ENCODE data around the gene PDE6A. TPM values are rescaled to one million over a fixed set of nuclear protein-coding genes. Genes with fewer than 3 reads are reported as not detected.

The PDE6A gene
- total RNA-seq, 1 experiment from 2014 or later, result not detected

- no peak overlapping the region for H2AFZ ChIP-seq (ENCODE audit: low read length)
- H3K4me1 Mint-ChIP-seq, result peaks cover 0 to under 1% of the 10 kb centered on the region in 2 experiments; a peak in 2 of 4 replicates
- H4K8ac ChIP-seq (replicated peaks; ENCODE audit: insufficient read length, low read depth, low read length), result no peak overlapping the region
- no peak overlapping the region for H2BK12ac ChIP-seq (ENCODE audit: insufficient read length, low read depth, low read length)
- DNase-seq, result no peak
- no peak overlapping the region for H3K9ac ChIP-seq (ENCODE audit: extremely low read depth, insufficient read length, low read length)
- H4K91ac ChIP-seq (ENCODE audit: insufficient read length, low read depth, low read length), result no peak overlapping the region
- no peak overlapping the region for H2BK120ac ChIP-seq (ENCODE audit: low read depth, low read length, poor library complexity, severe bottlenecking)
- H3K23me2 ChIP-seq (ENCODE audit: insufficient read length, low read depth, low read length, poor library complexity, severe bottlenecking), result no peaks in the 10 kb centered on the region
- H3K79me1 ChIP-seq (ENCODE audit: insufficient read depth, low read depth, low read length, poor library complexity, severe bottlenecking), result no peaks in the 10 kb centered on the region
- H3K36me3 Mint-ChIP-seq (ENCODE audit: insufficient read depth in 1 of 3, low read depth in 3 of 3), result peaks cover 0 to 2% (median 0%) of the 10 kb centered on the region in 3 experiments; a peak in 1 of 7 replicates
- H3K23ac ChIP-seq (ENCODE audit: insufficient read length, low read depth, low read length), result no peak overlapping the region
- H3T11ph ChIP-seq (ENCODE audit: low read length), result no peak overlapping the region
- WGBS (ENCODE audit: extremely low coverage, insufficient read length, low lambda C conversion rate), result no CpG with 5 or more reads among the region's 3 CpGs
- no peaks in the 10 kb centered on the region for H3K4me1 ChIP-seq (ENCODE audit: insufficient read depth, low read length)
- H3K9me3 Mint-ChIP-seq, result no peaks in the 10 kb centered on the region
- no peaks in the 10 kb centered on the region for H3K79me2 ChIP-seq (ENCODE audit: insufficient read depth, low read length)
- H3K56ac ChIP-seq (ENCODE audit: insufficient read length, low read depth, low read length), result no peak overlapping the region
- H3K27ac ChIP-seq (ENCODE audit: insufficient read length, low read depth, low read length), result no peak overlapping the region
- peaks cover under 1% of the 10 kb centered on the region; the same call in 1 of the 2 replicates for H3K27me3 Mint-ChIP-seq (ENCODE audit: low read depth)
- H3K4ac ChIP-seq (ENCODE audit: low read depth, low read length), result no peak overlapping the region
- no peak overlapping the region for H2BK15ac ChIP-seq (ENCODE audit: low read depth, low read length)
- no peak overlapping the region for H3K4me2 ChIP-seq (ENCODE audit: insufficient read depth, insufficient read length, low read length)
- no peak overlapping the region for H3K14ac ChIP-seq (ENCODE audit: insufficient read depth, low read length)
- no peaks in the 10 kb centered on the region for H3K27me3 ChIP-seq (ENCODE audit: insufficient read depth, low read length)
- H4K20me1 ChIP-seq (ENCODE audit: control insufficient read depth, insufficient read depth, insufficient read length), result no peaks in the 10 kb centered on the region
- no peak overlapping the region for H2BK5ac ChIP-seq (ENCODE audit: insufficient read length, low read length)
- H2AK5ac ChIP-seq (ENCODE audit: insufficient read length, low read length), result no peak overlapping the region
- no peak overlapping the region for H4K5ac ChIP-seq (ENCODE audit: insufficient read length, low read depth, low read length)
- no peak for TF ChIP-seq CTCF (conservative IDR thresholded peaks at IDR 0.05)
- no peak overlapping the region for H2BK20ac ChIP-seq (ENCODE audit: low read depth, low read length, poor library complexity, severe bottlenecking)
- no peak overlapping the region for H3K4me3 Mint-ChIP-seq
- no peaks in the 10 kb centered on the region for H3K9me3 ChIP-seq (ENCODE audit: control insufficient read depth, low read depth, low read length)
- no peak overlapping the region for H3K27ac Mint-ChIP-seq
- no peak overlapping the region for H3K18ac ChIP-seq (ENCODE audit: insufficient read length, low read depth, low read length)
Observed at GRCh38 chr5:149966946-149967345, 22.4 kb upstream of the PDE6A start.
